Right lobe of liver (tissue), 4 donors: ENCODE data around the gene RSAD1.

Source experiments
- POLR2A ChIP-seq: fragments of 450-650 bp; IDR thresholded peaks from one replicate; pipeline ENCODE4 v1.6.1; 2017; ENCODE audit warnings: antibody characterized with exemption, mild to moderate bottlenecking
- TF ChIP-seq, protein P1 (sequence below), 4 donors: fragments of 200-600 bp in 3 of 4; fragments of 450-650 bp in 1 of 4; IDR thresholded peaks; one replicate each; pipeline versions ENCODE4 v1.5.1 to v1.8.0; 2016 to 2022; ENCODE audit warnings: antibody characterized with exemption in 4 of 4, mild to moderate bottlenecking in 2 of 4
- donor health status: DM: no; HTN: no; CAD: no.
- donor health status: DM: no; HTN: no; CAD: no.
- donor health status: DM: no; HTN: yes; CAD: no.

DNA sequence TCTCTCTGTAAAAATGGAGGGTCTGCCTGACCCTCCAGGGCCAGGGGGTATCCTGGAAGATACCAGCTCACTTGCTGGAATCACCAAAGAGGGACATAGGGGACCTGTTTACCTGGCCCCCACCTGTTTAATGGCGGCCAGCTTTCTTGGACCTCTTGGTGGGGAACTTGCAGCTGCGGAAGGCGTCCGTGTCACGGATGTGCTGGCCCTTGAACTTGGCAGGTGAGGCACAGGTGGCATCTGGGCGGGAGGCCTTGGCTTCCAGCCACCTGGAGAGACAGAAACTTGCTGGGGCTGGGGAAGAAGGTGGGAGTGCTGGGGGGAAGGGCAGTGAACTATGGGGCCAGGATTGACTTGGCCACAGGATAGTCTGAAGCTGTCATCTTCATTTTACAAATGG lies 13.5 kb upstream of the RSAD1 start:
- TF ChIP-seq, protein P1, sequence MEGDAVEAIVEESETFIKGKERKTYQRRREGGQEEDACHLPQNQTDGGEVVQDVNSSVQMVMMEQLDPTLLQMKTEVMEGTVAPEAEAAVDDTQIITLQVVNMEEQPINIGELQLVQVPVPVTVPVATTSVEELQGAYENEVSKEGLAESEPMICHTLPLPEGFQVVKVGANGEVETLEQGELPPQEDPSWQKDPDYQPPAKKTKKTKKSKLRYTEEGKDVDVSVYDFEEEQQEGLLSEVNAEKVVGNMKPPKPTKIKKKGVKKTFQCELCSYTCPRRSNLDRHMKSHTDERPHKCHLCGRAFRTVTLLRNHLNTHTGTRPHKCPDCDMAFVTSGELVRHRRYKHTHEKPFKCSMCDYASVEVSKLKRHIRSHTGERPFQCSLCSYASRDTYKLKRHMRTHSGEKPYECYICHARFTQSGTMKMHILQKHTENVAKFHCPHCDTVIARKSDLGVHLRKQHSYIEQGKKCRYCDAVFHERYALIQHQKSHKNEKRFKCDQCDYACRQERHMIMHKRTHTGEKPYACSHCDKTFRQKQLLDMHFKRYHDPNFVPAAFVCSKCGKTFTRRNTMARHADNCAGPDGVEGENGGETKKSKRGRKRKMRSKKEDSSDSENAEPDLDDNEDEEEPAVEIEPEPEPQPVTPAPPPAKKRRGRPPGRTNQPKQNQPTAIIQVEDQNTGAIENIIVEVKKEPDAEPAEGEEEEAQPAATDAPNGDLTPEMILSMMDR (IDR thresholded peaks at IDR 0.05) = no peak
- no peak for TF ChIP-seq POLR2A
